Stimulated activated CD4-positive, alpha-beta T cell treated with anti-CD3 and anti-CD28 coated beads, TNF-alpha, amount 100 ng/mL, for 1 hour (primary cell): Measurements from ENCODE around the gene CTBP2.

Experiments
- DNase-seq, 3 donors: peaks; one replicate each; pipeline ENCODE4 v3.0.0-alpha.2; 2020; ENCODE audit warnings: low read depth in 3 of 3, low spot score in 1 of 3

CTBP2 gene

GRCh38 chr10:125026036-125026931 is 134.1 kb downstream of the CTBP2 start:
- DNase-seq, result no peak

- DNase-seq, result no peak
These were observed 135.0 kb downstream of the CTBP2 start for GRCh38 chr10:125025341-125025740.

GRCh38 chr10:125024497-125025234 is 135.7 kb downstream of the CTBP2 start:
- no peak for DNase-seq

GRCh38 chr10:125023862-125024496 is 136.4 kb downstream of the CTBP2 start:
- no peak for DNase-seq

- DNase-seq, result no peak
These were observed 137.1 kb downstream of the CTBP2 start for GRCh38 chr10:125023255-125023654.

GRCh38 chr10:125022671-125023070 is 137.7 kb downstream of the CTBP2 start:
- no peak for DNase-seq

GRCh38 chr10:125021686-125022344 is 138.5 kb downstream of the CTBP2 start:
- DNase-seq, result no peak

GRCh38 chr10:125020871-125021270 is 139.5 kb downstream of the CTBP2 start:
- DNase-seq, result no peak

- DNase-seq, result no peak
These were observed 140.0 kb downstream of the CTBP2 start for GRCh38 chr10:125020386-125020785.

GRCh38 chr10:125018576-125019143 is 141.7 kb downstream of the CTBP2 start:
- no peak for DNase-seq

- no peak for DNase-seq
These were observed 142.6 kb downstream of the CTBP2 start for GRCh38 chr10:125017547-125018298.

- no peak for DNase-seq
These were observed 143.7 kb downstream of the CTBP2 start for GRCh38 chr10:125016611-125017202.

- DNase-seq, result no peak
These were observed 144.2 kb downstream of the CTBP2 start for GRCh38 chr10:125016123-125016522.

GRCh38 chr10:125015356-125015944 is 144.9 kb downstream of the CTBP2 start:
- DNase-seq, result no peak

GRCh38 chr10:125014836-125015355 is 145.5 kb downstream of the CTBP2 start:
- DNase-seq, result no peak

- DNase-seq, result no peak
These were observed 146.1 kb downstream of the CTBP2 start for GRCh38 chr10:125014086-125014830.

- DNase-seq, result no peak
These were observed 146.9 kb downstream of the CTBP2 start for GRCh38 chr10:125013529-125013872.

- no peak for DNase-seq
These were observed 147.4 kb downstream of the CTBP2 start for GRCh38 chr10:125012851-125013528.
